ENCODE data around the gene COL4A1.

GRCh38 chr13:110310541-110311442, 3.8 kb upstream of the COL4A1 start:
- no peak for TF ChIP-seq CTCF (IDR thresholded peaks at IDR 0.05; ENCODE audit: low read length)
- TF ChIP-seq EZH2 (optimal IDR thresholded peaks at IDR 0.05; ENCODE audit: low read depth, low read length) = no peak

All from MM.1S (cell line).